HG02938 (cell line): ENCODE results near the gene MAGEA12.
"Not testable (repeated sequence)": the region's sequence is repeated elsewhere in the genome, so short reads cannot be mapped to it uniquely, and the experiment has no call there.

Source experiments
- ATAC-seq: cut with Tn5 transposase; IDR thresholded peaks from one replicate; pipeline ENCODE4 v1.9.1; 2021; ENCODE audit warnings: mild to moderate bottlenecking, moderate library complexity; ENCODE audit not compliant: unreplicated experiment

MAGEA12 gene

GRCh38 chrX:152761582-152761981 is 28.0 kb downstream of the MAGEA12 start:
- ATAC-seq: not testable (repeated sequence)

DNA sequence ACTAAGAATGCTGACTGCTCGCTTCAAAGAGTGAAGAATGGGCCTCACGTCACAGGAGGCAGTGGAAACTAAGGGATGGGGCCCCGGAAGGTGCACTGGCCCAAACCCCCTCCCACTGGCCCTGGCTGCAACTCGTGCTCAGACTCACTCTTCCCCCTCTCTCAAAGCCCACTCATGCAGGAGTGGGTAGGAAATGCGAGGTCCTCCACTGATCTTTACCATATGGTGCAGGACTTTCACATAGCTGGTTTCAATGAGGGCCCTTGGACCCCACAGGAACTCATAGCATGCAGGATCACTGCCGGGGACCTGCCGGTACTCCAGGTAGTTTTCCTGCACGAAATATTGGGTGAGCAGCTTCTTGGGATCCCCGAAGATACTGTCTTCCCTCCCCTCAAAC is 33.0 kb downstream of the MAGEA12 start:
- not testable (repeated sequence) for ATAC-seq

DNA sequence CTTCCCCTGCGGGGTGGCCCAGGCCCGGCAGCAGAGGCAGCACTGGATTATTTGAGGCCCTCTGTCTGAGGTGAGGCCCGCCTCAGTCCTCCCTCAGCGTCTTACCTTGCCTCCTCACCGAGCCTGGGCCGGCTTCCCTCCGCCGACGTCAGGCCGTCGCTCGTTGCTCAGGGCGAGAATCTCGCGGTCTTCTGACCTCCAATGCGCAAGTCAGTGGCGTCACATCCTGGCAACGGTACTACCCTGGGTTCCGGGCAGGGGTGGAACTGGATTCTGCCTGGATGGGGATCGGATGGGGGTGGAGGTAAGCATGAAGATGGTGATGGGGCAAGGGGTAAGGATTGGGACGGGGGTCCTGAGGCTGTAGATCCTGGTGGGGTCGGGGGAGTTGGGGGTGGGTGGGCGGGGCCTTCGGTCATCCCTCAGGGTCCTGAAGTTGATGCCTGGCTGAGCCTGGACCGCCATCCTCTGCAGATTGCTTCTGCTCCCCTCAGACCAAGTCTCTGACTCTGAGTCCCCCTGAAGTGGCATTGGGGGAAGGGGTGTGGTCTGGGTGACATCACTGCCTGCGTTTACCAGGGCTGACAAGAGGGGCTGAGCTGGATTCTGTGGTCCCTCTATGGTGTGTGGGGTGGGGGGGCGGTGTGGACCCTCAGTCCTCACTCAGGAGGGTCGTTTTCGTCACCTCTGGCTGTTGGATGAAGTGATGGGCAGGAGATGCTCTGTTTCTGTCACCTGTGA is 36.2 kb downstream of the MAGEA12 start, which contains the start of gene MAGEA6:
Gene MAGEA6 (minus strand): TSS at position 141 of the 741 bp plus-strand sequence. CDS start 2,039 bp downstream, outside the sequence.
- ATAC-seq: not testable (repeated sequence)

DNA sequence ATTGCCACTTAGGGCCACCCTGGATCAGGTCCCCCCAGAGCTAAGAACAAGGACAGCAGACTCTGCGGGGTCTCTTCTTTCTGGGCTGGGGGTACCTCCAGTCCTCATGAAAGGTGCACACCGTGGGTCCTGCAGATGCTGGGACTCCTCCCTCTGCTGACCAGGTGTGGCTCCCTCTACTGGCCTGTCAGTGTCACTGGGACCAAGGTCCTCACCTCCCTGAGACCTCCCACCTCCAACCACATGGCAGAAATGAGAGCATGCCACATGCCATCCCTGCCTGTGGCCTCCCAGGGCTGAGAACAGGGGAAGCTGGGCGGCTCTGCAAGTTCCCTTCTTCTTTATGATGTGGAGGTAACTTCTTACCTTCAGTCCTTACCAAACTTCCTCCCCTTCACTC is 53.5 kb downstream of the MAGEA12 start:
- peak; percentile 68 for ATAC-seq
